GM10248 (cell line): Measurements from ENCODE around the gene IPO7.

Experiments used
- CTCF ChIA-PET: fragments of 300-600 bp; sonication (Branson Sonifier 250); formaldehyde crosslinking; extraction: SDS; loops from one replicate; lab custom pipeline; 2021; ENCODE audit warnings: antibody characterized with exemption; lab: Yijun Ruan, JAX
- POLR2A ChIA-PET: fragments of 350-650 bp; sonication (Branson Sonifier 250); formaldehyde crosslinking; extraction: SDS; loops from one replicate; lab custom pipeline; 2020; ENCODE audit warnings: antibody characterized with exemption; lab: Yijun Ruan, JAX
- DNase-seq: peaks from one replicate; pipeline ENCODE4 v3.0.0; 2012; ENCODE audit errors: extremely low spot score
- TF ChIP-seq, protein P1 (sequence below): IDR thresholded peaks from 2 replicates; pipeline ENCODE4 v1.5.1; 2012; ENCODE audit warnings: mild to moderate bottlenecking, low read depth; ENCODE audit errors: extremely low read depth, missing control alignments, control extremely low read depth

IPO7 gene

DNA sequence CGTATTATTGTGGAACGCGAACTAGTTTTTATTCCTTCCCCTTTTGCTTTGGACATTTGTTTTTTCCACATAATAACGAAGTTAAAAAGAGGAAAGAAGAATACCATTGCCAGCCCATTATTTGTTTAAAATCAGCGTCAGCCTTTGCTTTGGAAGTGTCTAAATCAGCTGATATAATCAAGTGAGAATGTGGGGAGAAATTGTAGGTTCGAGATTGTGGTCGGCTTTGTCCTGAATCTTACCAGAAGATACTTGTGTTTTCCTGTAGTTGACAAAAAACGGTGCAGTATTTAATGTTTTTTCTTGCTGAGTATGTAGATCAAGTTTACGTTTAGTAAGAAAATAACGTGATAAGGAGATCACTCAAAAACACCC lies 77.3 kb downstream of the IPO7 start:
- DNase-seq = no peak
- POLR2A ChIA-PET = interaction anchor here (0.6 to 1.7 kb wide), 8 partner anchors 12 to 317 kb away, joined by 3 to 8 read pairs (median 4); no protein-coding TSS in a partner anchor
- CTCF ChIA-PET = interaction anchor here (0.9 to 1.5 kb wide), 2 partner anchors 13 to 115 kb away, joined by 3 to 5 read pairs; no protein-coding TSS in a partner anchor
- TF ChIP-seq, protein P1, sequence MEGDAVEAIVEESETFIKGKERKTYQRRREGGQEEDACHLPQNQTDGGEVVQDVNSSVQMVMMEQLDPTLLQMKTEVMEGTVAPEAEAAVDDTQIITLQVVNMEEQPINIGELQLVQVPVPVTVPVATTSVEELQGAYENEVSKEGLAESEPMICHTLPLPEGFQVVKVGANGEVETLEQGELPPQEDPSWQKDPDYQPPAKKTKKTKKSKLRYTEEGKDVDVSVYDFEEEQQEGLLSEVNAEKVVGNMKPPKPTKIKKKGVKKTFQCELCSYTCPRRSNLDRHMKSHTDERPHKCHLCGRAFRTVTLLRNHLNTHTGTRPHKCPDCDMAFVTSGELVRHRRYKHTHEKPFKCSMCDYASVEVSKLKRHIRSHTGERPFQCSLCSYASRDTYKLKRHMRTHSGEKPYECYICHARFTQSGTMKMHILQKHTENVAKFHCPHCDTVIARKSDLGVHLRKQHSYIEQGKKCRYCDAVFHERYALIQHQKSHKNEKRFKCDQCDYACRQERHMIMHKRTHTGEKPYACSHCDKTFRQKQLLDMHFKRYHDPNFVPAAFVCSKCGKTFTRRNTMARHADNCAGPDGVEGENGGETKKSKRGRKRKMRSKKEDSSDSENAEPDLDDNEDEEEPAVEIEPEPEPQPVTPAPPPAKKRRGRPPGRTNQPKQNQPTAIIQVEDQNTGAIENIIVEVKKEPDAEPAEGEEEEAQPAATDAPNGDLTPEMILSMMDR = no peak

DNA sequence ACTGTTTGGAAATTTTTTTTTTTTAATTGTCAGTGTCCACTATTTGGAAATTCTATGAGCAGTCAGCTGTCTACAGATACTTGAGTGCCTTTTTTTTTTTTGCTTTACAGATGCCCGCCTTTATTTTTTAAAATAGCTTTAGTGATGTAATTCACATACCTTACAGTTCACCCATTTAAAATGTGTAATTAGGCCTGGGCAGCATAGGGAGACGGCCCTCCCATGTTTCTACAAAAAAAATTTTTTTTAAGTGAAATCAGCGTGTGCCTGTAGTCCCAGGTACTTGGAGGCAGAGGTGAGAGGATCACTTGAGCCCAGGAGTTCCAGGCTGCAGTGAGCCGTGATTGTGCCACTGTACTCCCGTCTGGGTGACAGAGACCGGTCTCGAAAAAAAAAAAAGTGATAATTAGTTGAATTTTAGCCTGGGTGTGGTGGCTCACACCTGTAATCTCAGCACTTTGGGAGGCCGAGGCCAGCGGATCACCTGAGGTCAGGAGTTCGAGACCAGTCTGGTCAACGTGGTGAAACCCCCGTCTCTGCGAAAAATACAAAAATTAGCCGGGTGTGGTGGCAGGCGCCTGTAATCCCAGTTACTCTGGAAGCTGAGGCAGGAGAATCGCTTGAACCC lies 77.8 kb downstream of the IPO7 start:
- POLR2A ChIA-PET = interaction anchor here (0.7 to 0.9 kb wide), 4 partner anchors 13 to 134 kb away, joined by 4 to 6 read pairs (median 5); no protein-coding TSS in a partner anchor
- DNase-seq = no peak
- TF ChIP-seq, protein P1 = no peak
- CTCF ChIA-PET = interaction anchor here (0.9 kb wide), 1 partner anchor 13 kb away, joined by 3 read pairs; no protein-coding TSS in a partner anchor

DNA sequence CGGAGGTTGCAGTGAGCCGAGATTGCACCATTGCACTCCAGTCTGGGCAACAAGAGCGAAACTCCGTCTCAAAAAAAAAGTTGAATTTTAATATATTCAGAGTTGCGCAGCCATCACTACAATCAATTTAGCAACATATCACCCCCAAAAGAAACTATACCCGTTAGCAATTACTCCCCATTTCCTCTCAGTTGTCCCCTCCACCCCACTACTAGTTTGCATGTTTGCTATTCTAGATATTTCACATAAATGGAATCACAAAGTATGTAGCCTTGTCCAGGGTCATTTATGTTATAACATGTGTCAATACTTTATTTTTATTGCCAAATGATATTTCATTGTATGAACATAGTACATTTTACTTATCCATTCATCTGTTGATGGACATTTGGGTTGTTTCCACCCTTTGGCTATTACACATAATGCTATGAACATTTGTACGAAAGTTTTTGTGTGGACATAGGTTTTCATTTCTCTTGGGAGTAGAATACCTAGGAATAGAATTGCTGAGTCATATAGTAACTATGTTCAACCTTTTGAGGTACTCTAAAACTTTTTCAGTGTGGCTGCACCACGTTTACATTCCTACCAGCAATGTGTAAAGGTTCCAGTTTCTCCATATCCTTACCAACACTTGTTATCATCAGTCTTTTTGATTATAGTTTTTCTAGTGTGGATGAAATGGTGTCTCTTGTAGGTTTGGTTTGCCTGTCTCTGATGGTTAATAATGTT lies 78.5 kb downstream of the IPO7 start:
- no peak for DNase-seq
- ChIA-PET CTCF (no interaction called here), POLR2A (interaction anchor here (0.7 kb wide), 1 partner anchor 12 kb away, joined by 4 read pairs; no protein-coding TSS in a partner anchor)
- TF ChIP-seq, protein P1 = no peak

DNA sequence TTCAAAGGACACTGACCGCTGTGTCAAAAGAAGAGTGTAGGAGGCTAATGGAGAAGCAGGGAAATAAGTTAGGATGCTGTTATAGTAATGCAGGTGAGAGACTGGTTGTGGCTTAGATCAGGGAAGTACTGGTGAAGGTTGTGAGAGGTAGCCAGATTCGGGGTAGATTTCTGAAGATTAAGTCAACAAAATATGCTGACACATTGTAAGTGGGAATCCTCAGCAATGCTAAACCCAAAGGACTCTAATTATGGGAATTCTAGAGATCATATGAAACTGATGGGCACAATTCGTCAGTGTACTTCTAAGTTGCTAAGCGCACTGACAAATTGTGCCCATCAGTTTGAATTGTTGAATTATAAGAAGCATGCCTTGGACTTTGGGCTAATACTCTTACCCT lies 86.3 kb downstream of the IPO7 start:
- TF ChIP-seq, protein P1 = no peak
- CTCF ChIA-PET = interaction anchor here (0.7 to 2.0 kb wide), 4 partner anchors 8 to 36 kb away, joined by 3 to 5 read pairs (median 4); no protein-coding TSS in a partner anchor
- POLR2A ChIA-PET = interaction anchor here (0.6 kb wide), 1 partner anchor 277 kb away, joined by 3 read pairs; no protein-coding TSS in a partner anchor
- DNase-seq = no peak

DNA sequence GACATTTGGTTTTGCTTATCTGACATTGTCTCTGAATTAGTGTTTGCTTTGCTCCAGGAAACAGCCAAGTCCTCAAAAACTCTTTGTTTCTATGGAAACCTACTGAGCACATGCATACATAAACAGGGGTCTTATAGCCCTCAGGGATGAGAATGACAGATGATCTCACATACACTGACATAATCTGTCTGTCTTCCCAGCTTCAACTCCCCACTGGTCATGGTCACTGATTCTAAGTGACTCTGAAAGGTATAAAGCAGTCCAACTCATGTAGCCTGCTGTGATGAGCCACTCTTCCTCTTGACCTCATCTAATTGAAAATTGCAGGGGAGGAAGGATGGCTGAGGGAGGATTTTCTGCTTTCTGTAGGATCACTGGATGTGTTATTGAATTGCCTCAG lies 89.0 kb downstream of the IPO7 start:
- ChIA-PET POLR2A (interaction anchor here (0.6 kb wide), 1 partner anchor 1418 kb away, joined by 3 read pairs; no protein-coding TSS in a partner anchor), CTCF (interaction anchor here (0.8 to 2.6 kb wide), 4 partner anchors 13 to 62 kb away, joined by 3 to 13 read pairs (median 7); no protein-coding TSS in a partner anchor)
- DNase-seq = no peak
- TF ChIP-seq, protein P1 = no peak

DNA sequence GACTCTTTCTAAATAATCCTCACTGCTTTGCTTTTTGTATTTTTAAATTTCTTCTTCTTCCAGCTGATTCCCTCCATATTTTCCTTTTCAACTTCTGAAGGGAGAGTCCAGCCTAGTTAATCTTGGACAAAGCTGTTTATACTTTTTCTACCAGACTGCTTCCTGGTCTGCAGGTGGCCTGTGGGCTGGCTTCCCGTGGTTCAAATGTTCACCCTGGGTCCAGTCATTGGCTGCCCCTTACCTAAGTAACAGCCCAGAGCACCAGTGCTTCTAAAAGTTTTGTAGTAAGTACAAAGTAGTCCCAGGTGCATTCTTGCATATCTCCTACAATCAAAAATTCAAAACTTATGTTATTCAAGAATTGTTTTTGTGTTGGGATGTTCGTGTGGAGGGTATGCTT lies 95.4 kb downstream of the IPO7 start:
- CTCF ChIA-PET = interaction anchor here (0.9 to 2.2 kb wide), 5 partner anchors 10 to 307 kb away, joined by 3 to 14 read pairs (median 5); no protein-coding TSS in a partner anchor
- TF ChIP-seq, protein P1 = no peak
- DNase-seq = no peak
- POLR2A ChIA-PET = interaction anchor here (1.2 kb wide), 1 partner anchor 18 kb away, joined by 6 read pairs; no protein-coding TSS in a partner anchor
